Epithelial cell of prostate (primary cell): ENCODE data around the gene KLF17.
"Not testable (repeated sequence)": the region's sequence is repeated elsewhere in the genome, so short reads cannot be mapped to it uniquely, and the experiment has no call there.

Source experiments
- DNase-seq: peaks from one replicate; pipeline ENCODE4 v3.0.0-alpha.2; 2011; ENCODE audit warnings: low read depth, low spot score
- H3K27ac ChIP-seq: fragments of 450-650 bp; 2 replicates; pipeline ENCODE4 v1.5.1; 2017; ENCODE audit warnings: mild to moderate bottlenecking

The KLF17 gene

GRCh38 chr1:44108241-44108640 is 10.4 kb upstream of the KLF17 start:
- no peak overlapping the region for H3K27ac ChIP-seq
- DNase-seq = no peak

- H3K27ac ChIP-seq = no peak overlapping the region
- DNase-seq = no peak
These were observed 9.7 kb upstream of the KLF17 start for GRCh38 chr1:44108971-44109370.

DNA sequence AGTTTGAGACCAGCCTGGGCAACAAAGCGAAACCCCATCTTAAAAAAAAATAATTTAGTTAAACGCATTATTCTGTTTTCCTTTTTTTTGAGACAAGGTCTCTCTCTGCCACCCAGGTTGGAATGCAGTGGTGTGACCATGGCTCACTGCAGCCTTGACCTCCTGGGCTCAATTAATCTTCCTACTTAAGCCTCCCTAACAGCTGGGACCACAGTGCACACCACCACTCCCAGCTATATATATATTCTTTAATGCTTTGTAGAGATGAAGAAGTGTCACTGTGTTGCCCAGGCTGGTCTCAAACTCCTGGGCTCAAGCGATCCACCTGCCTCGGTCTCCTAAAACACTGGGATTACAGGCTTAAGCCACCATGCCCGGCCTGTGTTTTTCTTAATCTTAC is 7.7 kb upstream of the KLF17 start:
- H3K27ac ChIP-seq = no peak overlapping the region
- no peak for DNase-seq

GRCh38 chr1:44111861-44112260 is 6.8 kb upstream of the KLF17 start:
- DNase-seq = no peak
- no peak overlapping the region for H3K27ac ChIP-seq

DNA sequence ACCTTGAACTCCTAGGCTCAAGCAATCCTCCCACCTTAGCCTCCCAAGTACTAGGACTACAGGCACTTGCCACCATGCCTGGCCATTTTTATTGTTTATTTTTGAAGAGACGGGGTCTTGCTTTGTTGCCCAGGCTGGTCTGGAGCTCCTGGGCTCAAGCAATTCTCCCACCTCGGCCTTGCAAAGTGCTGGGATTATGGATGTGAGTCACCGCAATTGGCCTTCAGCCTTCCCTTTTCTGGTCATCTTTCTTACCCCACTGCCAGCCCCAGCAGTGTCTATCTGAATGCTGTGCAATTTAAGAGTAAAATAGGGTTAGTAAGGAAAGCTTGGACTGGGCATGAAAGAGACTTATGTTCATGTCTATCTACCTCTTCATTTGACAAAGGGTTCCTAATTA is 6.1 kb upstream of the KLF17 start:
- DNase-seq = no peak
- H3K27ac ChIP-seq = no peak overlapping the region

- no peak overlapping the region for H3K27ac ChIP-seq
- DNase-seq = no peak
These were observed 5.5 kb upstream of the KLF17 start for GRCh38 chr1:44113095-44113609.

DNA sequence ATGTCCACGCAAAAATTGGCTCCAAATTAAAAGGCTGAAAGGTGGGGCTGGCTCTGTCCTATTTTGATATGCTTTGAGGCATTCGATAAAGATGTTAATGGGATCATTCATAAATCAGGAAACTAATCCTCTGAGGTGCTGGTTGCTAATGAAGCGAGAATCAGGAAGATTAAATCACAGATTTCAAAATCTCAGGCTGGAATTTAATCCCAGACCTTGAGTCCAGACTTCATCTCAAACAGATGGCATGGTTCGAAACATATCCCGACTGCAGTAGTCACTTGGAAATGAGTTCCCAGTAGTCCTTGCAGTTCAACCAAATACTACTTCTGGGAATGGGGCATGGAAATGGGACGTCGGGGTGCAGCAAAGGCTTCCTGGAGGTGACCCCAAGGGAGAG is 4.5 kb upstream of the KLF17 start:
- DNase-seq = no peak
- no peak overlapping the region for H3K27ac ChIP-seq

- DNase-seq, H3K27ac ChIP-seq: not testable (repeated sequence)
These were observed 1.3 kb upstream of the KLF17 start for GRCh38 chr1:44117272-44117671.

DNA sequence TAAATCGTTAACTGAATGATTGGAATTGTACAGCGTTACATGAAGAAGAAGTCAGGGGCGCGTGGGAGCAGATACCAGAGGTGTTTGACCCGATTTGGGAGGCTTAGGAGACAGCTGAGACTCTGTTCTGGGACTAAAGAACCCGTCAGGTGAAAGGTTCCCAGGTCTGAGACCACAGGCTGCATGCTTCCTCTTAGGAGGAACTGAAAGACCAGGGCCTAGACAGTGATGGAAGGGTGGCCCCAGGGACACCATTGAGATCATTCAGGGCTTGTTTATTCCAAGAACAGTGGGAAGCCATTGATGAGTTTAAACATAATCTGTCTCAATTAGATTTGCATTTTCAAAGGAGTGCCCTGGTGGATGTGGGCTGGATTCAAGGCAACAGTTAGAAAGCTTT is 904 bp downstream of the KLF17 start:
- no peak for DNase-seq
- H3K27ac ChIP-seq = no peak overlapping the region

DNA sequence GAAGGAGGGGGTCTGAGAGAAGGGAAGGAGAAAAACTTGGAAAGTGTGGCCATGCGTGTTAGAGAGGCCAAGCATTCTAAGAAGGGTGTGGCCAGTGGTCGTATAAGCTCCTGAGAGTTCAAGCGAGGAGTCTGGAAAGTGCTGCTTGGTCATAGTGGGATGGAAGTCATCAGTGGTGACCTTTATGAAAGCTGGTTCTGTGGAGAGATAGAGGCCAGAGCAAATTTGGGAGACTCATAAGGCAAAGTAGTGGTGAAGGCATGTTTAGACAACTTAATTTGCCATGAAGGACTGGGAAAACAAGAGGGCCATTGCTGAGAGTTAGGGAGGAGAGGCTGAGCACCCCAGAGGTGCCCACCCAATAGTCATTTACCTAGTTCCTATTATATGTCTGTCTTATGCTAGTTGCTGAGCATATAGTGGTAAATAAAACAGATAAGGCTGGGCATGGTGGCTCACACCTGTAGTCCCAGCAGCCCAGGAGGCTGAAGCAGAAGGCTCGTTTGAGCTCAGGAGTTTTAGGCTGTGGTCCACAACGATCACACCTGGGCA is 1.9 kb downstream of the KLF17 start:
- DNase-seq = no peak
- H3K27ac ChIP-seq = no peak overlapping the region

DNA sequence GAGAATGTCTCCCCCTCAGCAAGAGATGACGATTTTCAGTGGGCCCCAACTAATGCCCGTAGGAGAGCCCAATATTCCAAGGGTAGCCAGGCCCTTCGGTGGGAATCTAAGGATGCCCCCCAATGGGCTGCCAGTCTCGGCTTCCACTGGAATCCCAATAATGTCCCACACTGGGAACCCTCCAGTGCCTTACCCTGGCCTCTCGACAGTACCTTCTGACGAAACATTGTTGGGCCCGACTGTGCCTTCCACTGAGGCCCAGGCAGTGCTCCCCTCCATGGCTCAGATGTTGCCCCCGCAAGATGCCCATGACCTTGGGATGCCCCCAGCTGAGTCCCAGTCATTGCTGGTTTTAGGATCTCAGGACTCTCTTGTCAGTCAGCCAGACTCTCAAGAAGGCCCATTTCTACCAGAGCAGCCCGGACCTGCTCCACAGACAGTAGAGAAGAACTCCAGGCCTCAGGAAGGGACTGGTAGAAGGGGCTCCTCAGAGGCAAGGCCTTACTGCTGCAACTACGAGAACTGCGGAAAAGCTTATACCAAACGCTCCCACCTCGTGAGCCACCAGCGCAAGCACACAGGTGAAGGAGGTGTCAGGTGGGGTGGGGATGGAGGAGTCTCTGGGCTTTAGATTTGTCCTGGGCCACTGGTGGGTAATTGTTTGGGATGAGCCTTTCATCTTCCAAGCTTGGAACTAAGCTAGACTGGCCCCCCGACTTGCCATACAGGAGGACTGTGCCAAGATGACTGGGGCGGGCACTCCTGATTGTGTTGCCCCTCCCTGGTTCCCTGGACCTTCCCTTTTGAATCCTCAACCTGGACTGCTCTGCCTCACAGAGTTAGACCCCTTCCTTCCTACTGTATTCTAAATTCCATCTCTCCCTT is 11.2 kb downstream of the KLF17 start:
- no peak for DNase-seq
- H3K27ac ChIP-seq = no peak overlapping the region

DNA sequence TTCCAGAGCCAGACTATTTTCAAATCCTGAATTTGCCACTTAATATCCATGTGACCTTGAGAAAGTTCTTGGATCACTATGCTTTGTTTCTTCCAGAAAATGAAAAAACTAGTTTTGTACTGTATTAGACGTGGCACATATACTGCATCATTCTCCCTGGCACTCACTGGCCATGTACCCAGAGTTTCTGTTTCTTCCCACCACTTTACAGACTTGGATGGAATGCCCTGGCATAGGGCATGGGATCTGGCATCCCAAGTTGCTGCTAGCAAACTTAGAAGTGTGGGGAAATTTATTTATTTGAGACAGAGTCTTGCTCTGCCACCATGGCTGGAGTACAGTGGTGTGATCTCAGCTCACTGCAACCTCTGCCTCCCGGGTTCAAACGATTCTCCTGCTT is 12.8 kb downstream of the KLF17 start:
- DNase-seq = no peak
- H3K27ac ChIP-seq = no peak overlapping the region

DNA sequence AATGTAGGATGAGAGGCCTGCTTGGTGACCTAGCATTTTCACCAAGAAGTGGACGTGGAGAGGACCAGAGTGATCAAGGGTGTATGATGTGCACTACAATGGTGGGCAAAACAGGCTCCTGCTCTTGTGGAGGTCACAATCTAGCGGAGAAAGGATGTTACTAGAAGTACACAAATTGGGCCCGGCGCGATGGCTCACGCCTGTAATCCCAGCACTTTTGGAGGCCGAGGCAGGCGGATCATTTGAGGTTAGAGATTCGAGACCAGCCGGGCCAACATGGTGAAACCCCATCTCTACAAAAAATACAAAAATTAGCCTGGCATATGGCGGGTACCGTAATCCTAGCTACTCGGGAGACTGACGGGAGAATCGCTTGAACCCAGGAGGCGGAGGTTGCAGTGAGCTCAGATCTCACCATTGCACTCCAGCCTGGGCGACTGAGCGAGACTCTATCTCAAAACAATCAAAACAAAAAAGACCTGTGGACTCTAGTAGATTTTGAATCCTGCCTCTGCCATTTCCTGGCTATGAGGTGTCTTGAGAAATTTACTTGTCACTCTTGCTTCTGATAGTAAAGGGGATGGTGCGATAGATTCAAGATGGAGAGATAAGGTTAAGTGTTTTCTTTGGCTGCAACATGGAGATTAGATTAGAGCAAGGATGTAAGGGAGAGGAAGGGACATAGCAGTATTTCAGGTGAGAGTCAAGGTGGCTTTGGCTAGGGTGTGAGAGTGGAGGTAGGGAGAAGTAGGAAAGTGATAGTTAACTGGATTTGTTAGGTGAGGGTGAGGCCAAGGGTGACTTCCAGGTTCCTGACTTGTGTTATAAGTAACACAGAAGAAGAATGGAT is 15.7 kb downstream of the KLF17 start:
- no peak overlapping the region for H3K27ac ChIP-seq
- DNase-seq = no peak

DNA sequence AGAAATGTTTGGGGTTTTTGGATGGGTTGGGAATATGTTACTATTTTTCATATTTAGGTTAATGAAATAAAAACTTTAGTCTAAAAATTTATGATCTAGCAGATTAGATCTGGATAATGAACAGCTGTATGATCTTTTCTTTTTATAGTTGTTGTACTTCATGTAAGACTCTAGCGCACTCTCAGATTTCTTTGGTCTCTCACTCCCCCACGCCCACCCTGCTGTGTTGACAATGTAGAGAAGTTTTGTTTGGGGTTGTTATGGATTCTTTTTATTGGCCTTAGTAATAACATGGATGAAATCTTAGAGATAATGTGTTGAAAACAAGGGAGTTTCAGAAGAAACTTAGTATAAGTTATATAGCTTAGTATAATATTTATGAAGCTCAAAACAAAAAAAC is 17.3 kb downstream of the KLF17 start:
- H3K27ac ChIP-seq = no peak overlapping the region
- no peak for DNase-seq

- H3K27ac ChIP-seq = no peak overlapping the region
- no peak for DNase-seq
These were observed 19.6 kb downstream of the KLF17 start for GRCh38 chr1:44138239-44138638.

DNA sequence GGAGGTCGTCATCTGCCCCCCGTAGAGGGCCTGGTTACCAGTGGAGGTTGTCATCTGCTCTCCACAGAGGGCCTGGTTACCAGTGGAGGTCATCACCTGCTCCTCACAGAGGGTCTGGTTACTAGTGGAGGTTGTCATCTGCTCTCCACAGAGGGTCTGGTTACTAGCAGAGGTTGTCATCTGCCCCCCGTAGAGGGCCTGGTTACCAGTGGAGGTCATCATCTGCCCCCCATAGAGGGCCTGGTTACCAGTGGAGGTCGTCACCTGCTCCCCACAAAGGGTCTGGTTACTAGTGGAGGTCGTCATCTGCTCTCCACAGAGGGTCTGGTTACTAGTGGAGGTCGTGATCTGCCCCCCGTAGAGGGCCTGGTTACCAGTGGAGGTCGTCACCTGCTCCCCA is 20.9 kb downstream of the KLF17 start:
- not testable (repeated sequence) for H3K27ac ChIP-seq, DNase-seq

DNA sequence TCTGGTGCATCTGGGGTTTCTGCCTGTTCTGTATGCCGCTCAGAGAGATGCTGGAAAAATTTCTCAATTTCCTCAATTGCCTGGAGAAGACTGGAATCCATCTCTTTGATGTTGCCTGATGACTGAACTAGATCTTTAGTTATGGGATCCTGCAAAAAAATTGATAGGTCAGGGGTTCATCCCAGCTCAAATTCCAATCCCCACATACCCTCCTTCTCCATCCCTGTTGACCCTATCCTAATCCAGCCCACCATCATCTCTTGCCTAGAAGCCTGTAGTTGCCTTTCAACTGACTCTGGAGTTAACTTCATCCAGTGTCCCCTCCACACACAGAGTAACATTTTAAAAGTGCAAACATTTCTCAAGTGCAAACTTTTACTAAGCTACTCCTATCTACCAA is 22.9 kb downstream of the KLF17 start, which contains the start of gene KLF18:
Gene KLF18 (minus strand): TSS at position 101 of the 400 bp plus-strand sequence. CDS start 0 bp downstream, at position 101.
- H3K27ac ChIP-seq = no peak within 1 kb of the TSS
- DNase-seq = no peak

DNA sequence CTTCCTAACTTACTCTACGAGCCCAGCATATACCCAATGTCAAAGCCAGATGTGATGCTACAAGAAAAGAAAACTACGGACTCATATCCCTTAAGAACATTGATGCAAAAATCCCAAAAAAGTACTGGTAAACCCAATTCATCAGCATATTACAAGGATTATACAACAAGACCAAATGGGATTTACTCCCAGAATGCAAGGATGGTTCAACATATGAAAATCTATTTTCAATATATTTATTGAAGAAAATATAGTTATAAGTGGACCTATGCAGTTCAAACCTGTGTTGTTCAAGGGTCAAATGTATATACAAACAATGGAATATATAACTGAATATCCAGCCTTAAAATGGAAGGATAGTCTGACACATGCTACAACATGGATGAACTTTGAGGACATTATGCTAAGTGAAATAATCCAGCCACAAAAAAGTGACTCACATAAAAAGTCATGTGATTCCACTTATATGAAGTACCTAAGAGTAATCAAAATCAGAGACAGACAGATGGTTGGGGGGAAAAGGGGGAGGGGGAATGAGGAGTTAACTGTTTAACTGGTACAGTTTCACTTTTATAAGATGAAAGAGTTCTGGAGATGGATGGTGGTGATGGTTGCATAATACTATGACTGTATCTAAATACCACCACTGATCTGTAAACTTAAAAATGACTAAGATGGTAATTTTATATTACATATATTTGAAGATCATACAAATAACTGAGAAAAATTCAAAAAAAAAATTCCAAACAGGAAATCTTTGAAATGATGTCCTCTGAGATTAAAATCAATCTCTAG is 26.5 kb downstream of the KLF17 start:
- H3K27ac ChIP-seq = no peak overlapping the region
- DNase-seq = no peak

DNA sequence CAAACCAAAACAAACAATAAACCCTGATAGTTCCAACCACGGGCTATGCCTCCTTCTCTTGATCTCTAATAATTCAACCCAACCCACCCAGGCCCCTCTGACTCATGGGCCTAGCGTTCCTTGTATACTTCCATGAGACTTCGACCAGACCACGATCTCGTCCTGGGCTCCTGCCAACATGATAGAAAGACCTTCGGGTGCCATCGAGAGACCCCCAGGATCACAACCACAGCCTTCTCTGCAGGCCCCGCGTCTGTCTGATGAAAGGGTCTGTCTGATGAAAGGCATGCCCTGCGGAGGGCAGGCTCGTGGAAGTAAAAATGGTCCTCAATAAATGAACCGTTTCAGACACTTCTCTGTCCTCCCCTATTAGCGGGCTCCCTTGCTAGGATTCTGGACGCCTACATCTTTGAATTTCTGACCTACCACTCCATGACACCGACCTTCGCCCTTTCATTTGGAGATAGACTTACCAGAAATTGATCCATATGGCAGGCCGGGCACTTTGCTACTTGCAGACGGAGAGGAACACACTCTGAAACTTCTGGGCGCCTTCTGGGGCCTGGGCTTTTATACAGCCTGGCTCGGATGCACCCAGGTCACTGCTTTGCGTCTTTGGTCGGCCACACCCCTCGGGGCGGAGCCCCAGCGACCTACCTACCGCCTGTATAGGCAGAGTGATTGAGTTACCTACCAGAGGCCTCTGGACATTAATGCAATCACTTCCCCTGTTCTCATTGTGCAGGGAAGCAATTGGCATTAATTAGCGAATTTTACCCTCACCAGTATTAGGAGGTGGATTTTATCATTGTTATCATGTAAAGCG is 28.1 kb downstream of the KLF17 start:
- DNase-seq = no peak
- H3K27ac ChIP-seq = no peak overlapping the region
